Stimulated activated CD4-positive, alpha-beta T cell treated with anti-CD3 and anti-CD28 coated beads, Interleukin-1b, Interleukin-23, amount 100 ng/mL, for 4 hours (primary cell): ENCODE data around the gene AFDN.

ENCODE experiments used
- DNase-seq, 2 donors: peaks; one replicate each; pipeline ENCODE4 v3.0.0-alpha.2; 2020; ENCODE audit warnings: low read depth in 2 of 2

AFDN gene

GRCh38 chr6:167917551-167918154 lies 90.9 kb downstream of the AFDN start:
- no peak for DNase-seq

- DNase-seq = no peak
Measured at GRCh38 chr6:167918548-167919278, 92.0 kb downstream of the AFDN start.

- DNase-seq = no peak
Measured at GRCh38 chr6:167919349-167919748, 92.6 kb downstream of the AFDN start.

- no peak for DNase-seq
Measured at GRCh38 chr6:167920165-167920564, 93.5 kb downstream of the AFDN start.

- DNase-seq = no peak
Measured at GRCh38 chr6:167921831-167922230, 95.1 kb downstream of the AFDN start.

GRCh38 chr6:167925026-167925425 lies 98.3 kb downstream of the AFDN start:
- no peak for DNase-seq

- DNase-seq = no peak
Measured at GRCh38 chr6:167927246-167927645, 100.5 kb downstream of the AFDN start.

GRCh38 chr6:167928111-167928510 lies 101.4 kb downstream of the AFDN start:
- DNase-seq = no peak

- DNase-seq = no peak
Measured at GRCh38 chr6:167930295-167930694, 103.6 kb downstream of the AFDN start.

- DNase-seq = no peak
Measured at GRCh38 chr6:167932468-167933276, 106.0 kb downstream of the AFDN start.

- no peak for DNase-seq
Measured at GRCh38 chr6:167933290-167933689, 106.6 kb downstream of the AFDN start.

- no peak for DNase-seq
Measured at GRCh38 chr6:167933847-167934246, 107.1 kb downstream of the AFDN start.

GRCh38 chr6:167934426-167934864 lies 107.7 kb downstream of the AFDN start:
- no peak for DNase-seq

GRCh38 chr6:167936051-167936450 lies 109.3 kb downstream of the AFDN start:
- no peak for DNase-seq

GRCh38 chr6:167937301-167937700 lies 110.6 kb downstream of the AFDN start:
- DNase-seq = no peak

GRCh38 chr6:167937948-167938911 lies 111.5 kb downstream of the AFDN start:
- no peak for DNase-seq

- DNase-seq = no peak
Measured at GRCh38 chr6:167941822-167942221, 115.1 kb downstream of the AFDN start.

GRCh38 chr6:167944130-167944529 lies 117.4 kb downstream of the AFDN start:
- no peak for DNase-seq

- no peak for DNase-seq
Measured at GRCh38 chr6:167946007-167946406, 119.3 kb downstream of the AFDN start.

GRCh38 chr6:167946604-167947003 lies 119.9 kb downstream of the AFDN start:
- no peak for DNase-seq

GRCh38 chr6:167947716-167948115 lies 121.0 kb downstream of the AFDN start:
- DNase-seq = no peak

- DNase-seq = no peak
Measured at GRCh38 chr6:167948716-167949115, 122.0 kb downstream of the AFDN start.
